ENCODE measurements around the gene DEPDC1B.
A peak's percentile ranks its signal among the peaks of the same experiment; 100 is the strongest.
"Not testable (repeated sequence)": the region's sequence is repeated elsewhere in the genome, so short reads cannot be mapped to it uniquely, and the experiment has no call there.

The DEPDC1B gene

DNA sequence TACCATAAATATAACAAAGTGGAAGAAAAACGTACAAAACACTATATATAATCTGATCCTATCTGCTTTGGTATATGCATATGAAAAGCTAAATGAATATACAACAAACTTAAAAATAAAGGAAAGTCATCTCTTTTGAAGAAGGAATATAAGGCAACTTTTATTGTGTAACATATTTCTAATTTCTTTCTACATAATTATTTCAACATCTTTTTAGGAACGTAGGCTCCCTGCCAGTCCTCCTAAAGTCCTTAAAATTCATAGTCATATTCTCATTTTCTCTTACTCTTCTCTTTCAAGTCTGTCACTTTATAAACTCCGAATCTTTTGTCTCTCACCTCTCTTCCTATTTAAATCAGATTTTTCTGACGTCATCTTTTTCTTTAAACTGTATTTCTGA is 9.6 kb downstream of the DEPDC1B start:
- no peak for DNase-seq

DNA sequence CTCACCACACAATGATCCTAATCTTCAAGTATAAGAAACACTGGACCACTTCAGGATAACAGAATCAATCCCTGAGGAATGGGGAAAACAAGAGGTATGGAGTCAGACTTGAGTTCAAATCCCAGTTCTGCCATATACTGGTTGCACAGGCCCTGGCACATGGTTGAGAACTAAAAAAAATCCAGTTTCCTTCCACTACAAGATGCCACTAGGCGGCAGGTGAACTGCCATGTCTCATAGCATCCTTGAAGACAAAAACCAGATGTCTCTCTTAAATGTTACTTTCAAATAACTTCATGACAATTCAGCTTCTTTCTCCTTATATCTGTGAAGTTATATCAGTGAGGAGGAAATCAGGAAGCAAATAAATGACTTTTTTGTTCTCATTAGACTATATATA is 11.0 kb downstream of the DEPDC1B start:
- DNase-seq, result no peak

DNA sequence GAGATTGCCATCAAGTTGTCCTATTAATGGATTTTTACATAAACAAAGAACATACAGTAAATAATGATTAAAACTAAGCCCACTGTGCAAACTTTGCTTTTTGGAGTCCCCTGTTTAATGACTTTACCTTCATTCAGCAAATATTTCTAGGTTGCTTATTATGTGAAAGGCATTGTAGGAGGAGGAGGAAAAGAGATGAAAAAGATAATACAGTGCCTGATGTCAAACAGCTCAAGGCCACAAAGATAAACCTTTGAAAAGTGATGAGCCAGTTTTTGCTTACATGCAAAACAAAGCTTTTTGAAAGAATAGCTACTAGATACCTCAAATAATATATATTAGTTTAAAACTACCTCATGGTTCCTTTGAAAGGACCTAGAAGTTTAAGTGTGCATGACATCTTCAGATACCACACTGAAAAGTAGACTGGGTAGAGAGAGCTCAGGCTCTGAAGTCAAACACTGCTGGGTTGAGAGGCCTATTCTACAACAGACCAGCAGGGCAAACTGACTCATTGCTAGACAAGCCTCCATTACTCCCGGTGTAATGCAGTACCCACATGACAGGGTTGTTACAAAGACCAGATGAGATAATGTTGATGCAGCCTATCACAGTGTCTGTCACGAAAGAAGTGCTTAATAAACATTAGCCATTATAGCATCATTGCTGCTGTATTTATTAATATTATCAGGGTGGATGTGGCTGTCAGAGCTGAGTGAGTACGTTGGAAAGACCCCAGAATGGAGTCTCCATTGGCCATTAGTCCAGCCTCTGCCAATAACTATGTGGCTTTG is 11.8 kb downstream of the DEPDC1B start:
- DNase-seq, result peak; percentile 46

DNA sequence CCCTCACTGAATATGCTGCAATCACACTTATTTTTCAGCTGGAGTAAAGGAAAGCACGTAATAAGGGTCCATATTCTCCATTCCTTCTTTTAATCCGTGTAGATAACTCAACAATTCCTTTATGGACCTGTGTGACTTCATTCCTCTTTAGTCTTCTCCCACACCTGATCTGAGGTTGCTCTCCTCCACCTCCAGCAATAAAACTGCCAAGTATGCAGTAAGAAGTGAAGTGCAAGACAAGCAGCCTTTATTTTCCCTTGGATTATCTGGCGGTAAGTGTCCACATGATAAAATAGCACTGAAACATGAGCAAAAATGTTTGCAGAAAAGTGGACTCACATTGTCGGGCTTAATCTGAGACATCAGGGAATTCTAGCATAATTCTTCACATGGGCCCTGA is 13.8 kb downstream of the DEPDC1B start:
- no peak for DNase-seq

DNA sequence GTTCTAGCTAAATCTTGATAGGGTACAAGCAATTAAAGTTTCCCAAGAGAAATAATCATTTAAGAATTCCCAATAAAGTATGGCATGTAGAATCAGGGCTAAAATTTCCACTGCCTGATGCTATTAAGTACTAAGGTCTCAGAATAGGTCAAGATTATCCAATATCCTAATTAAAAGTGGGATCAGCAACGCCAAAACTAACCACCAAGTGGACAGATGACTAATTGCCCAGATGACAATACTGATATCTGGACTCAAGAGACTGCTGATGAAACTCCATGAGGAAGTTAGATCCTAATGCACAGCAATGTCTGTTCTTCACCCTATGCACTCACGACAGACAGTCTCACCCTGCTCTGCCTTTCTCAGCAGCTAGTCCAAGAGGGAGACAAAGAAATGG is 14.3 kb downstream of the DEPDC1B start:
- DNase-seq, result no peak

DNA sequence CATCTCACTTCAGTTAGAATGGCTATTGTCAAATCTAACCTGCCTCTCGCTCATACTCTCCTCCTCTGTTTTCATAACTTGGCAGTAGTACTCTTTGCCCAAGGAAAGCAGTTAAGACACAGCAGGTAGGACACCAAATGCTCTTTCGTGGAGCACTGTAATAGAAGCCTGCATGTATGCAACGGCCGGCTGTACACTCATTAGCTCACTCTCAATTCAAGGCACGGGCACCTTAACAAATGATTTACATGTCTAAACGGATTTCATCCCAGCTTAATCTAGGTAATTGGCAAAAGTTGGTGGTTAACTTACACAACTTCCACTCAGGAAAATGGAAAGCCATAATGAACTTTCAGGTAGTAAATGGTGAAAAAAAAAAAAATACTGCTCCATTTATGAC is 14.9 kb downstream of the DEPDC1B start:
- DNase-seq, result no peak

DNA sequence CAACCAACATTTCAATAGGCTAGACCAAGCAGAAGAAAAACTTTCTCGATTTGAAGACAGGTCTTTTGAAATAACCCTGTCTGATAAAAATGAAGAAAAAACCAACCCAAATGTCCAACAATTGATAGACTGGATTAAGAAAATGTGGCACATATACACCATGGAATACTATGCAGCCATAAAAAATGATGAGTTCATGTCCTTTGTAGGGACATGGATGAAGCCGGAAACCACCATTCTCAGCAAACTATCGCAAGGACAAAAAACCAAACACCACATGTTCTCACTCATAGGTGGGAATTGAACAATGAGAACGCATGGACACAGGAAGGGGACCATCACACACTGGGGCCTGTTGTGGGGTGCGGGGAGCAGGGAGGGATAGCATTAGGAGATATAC is 18.0 kb downstream of the DEPDC1B start:
- not testable (repeated sequence) for DNase-seq

DNA sequence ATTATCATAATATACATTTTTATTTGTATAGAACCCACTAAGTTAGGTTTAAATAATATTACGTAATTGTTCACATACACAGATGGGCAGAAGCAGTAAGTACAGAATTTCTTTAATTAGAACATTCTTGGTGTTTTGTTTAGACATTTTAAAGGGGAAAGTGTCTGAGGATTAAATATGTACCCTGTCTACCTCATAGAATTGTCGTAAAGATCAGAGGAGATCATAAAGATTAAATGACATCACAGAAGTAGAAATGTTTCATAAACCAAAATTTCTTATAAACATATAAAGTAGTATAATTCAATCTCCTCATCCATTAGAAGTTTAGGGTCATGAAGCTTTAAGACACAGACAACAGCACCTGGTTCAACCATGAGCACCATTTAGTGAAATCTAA is 20.1 kb downstream of the DEPDC1B start:
- no peak for DNase-seq

DNA sequence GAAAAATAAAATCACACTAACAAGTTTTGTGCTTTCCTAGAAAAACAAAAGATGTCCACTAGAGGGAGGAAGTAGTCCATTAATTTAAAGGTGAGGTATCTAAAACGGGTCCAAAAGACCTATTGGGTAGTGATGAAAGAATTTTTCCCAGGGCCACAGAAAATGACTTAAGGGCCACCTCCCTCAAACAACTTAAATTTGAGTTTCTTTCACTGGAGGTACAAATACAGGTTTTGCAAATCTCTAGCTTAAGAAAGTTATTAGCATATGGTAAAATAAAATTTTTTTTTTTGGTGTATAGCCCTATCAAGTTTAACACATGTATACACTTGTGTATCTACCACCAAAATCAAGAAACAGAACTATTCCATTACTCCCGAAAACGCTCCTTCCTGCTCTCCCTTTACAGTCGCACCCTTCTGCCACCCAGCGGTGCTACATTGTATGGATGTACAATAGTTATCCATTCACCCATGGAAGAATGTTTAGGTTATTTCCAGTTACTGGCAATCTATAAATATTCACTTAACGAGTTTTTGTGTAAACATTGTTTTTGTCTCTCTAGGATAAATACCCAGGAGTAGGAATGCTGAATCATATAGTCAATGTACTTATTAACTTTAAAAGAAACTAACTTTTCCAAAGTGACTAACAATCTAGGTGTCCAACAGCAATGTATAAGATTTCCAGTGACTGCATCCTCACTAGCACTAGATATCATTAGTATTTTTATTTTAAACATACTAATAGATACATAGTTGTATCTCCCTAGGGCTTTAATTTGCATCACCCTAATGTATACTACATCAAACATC is 21.9 kb downstream of the DEPDC1B start:
- peak; percentile 54 for DNase-seq

DNA sequence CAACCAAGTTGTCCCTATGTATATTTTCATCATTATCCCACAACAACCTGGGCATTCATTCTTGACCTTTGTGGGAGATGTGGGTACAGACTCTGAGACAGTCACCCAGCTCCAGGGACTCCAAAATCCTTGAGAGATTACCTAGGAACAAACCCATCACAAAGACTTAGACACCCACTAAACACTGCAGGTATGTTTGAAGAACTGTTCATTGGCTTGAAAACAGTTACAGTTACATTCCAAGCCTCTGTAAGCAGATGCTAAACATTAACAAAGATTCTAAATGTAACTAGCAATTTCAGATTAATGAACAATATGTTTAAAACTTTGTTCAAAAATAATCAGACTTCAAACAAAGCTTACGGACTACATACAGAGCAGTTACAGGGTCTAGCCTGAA is 24.7 kb downstream of the DEPDC1B start:
- no peak for DNase-seq

DNA sequence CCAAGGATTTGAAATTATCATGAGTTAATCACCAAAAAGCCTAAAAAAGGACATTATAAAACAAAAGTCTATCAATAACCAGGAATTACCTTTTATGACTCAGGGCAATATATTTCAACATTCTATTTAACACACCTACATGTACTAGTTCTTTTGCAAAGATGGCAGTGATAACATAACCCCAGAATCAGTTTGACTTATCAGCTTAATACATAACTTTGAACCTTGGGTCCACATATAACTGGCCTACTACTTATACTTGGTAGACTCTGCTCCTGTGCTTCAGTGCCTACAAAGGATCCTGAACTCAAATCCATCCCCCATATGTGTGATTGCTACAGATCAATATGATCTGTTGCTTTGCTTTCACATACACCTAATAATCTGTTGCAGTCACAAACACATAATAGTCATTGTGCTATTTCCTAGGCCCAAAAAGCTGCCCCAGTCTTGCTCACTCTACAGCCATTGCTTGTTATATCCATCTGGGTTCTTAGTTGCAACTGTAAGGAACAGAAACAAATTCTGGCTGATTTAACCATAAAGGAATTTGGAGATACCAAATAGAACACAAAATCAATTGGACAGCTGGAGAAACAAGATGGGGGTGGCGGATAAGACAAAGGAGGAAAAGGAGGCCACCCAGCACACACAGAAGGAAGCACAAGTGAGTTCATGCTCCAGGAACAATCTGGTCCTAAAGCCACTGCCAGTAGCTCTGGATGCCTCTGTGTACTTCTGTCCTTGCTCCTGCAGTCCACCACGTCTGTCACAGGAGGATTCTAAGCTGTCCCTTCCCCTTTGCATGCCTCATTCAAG is 25.5 kb downstream of the DEPDC1B start:
- peak; percentile 11 for DNase-seq

DNA sequence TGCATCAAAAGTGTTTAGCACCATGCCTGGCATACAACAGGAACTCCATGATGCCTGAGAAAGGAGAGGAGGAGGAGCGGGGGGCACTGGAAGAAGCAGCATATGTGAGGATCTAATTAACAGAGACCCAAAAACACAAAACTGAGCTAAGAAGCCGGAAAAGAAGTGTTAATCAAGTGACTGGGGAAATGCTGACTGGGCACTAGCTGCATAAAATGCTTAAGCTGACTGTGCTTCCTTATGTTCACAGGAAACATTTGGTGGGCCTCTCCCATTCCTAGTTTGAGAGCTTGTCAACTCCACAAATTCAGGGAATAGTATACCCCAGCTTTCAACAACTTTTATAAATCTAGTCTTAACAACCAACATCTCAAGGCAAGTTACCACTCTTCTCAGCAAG is 26.6 kb downstream of the DEPDC1B start:
- no peak for DNase-seq

DNA sequence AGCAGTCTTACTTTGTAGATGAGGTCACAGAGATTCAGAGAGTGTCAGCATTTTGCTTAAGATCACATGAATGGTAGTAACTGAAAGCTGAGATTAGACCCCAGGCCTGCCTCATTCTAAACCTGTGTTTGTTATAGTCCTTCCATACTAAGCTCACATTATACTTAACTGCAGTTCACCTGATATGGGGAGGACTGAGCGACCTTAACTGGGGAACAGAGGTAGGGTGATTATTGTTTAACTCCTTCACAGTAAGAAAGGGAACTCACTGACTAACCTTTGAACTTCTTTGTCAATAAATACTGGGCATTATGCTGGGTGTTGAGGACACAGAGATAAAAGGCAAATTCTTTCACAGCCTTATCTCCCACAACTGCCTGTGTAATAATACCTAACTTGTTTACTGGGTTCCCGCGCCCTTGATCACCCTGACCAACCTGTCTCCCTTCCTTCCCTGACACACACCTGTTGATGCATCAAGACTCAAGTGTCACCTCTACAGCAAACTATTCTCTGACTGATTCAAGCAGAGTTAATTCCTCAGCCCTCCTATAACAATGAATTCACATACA is 27.2 kb downstream of the DEPDC1B start:
- DNase-seq, result no peak

DNA sequence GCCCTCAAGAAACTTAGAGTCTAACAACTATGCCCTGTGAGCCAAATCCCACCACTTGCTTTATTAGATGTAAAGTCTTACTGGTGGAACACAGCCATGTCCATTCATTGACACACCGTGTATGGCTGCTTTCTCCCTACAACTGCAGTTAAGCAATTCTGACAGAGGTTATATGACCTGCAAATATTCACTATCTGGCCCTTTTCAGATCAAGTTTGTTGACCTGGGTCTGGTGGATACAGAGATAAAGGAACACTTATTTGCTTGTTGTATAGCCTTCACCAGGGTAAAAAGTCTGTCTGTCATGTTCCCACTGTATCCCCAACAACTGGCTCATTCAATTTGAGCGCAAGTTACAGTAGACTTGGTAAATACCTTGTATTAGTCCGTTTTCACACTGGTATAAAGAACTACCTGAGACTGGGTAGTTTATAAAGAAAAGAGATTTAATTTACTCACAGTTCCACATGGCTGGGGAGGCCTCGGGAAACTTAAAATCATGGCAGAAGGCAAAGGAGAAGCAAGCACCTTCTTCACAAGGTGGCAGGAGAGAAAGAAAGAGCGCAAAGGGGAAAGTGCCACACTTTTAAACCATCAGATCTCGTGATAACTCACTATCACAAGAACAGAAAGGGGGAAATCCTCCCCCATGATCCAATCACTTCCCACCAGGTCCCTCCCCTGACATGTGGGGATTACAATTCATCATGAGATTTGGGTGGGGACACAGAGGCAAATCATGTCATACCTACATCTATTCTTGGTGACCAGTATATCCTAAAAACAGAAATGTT is 27.9 kb downstream of the DEPDC1B start:
- DNase-seq, result no peak

DNA sequence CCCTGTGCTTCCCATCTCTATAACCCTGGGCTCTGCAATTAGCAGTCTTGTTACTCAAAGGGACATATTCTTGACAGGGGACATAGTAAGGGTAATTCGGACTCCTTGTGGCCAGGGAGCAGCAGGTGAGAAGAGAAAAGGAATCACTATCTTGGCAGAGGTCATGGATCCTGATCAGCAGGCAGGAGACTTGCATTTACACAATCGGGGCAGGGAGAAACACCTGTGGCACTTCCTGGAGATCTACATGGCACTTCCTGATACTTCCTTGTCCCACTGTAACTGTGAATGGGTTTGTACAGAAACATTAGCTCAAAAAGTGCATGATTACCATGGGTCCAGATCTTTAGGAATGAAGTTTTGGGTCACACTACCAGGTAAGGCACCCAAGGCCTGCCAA is 29.2 kb downstream of the DEPDC1B start:
- no peak for DNase-seq

DNA sequence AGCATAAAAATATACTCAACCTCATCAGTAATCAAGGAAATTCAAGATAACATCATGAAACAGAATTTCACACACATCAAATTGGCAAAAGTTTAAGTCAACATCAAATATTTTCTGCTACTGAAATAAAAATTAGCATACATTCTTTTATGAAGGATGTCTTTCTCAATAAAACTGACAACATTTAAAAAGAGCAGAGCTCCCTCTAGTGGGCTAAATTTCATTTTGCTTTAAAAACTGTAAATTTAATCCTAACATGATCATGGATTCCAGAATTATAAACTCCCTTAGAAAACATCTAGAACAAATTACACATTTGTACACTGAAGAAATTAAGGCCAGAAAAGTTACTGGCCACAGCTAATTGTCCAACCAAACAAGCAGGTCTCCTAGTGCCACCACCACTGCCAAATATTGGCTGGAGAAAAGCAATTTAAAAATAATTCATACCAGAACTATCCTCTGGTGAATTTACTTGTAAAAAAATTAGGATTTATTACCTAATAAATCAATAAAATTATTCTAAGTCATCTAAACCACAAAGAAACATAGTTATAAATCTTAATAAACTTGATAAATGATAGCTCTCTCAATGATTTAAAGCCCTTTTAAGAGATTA is 31.2 kb downstream of the DEPDC1B start:
- DNase-seq, result peak; percentile 47

DNA sequence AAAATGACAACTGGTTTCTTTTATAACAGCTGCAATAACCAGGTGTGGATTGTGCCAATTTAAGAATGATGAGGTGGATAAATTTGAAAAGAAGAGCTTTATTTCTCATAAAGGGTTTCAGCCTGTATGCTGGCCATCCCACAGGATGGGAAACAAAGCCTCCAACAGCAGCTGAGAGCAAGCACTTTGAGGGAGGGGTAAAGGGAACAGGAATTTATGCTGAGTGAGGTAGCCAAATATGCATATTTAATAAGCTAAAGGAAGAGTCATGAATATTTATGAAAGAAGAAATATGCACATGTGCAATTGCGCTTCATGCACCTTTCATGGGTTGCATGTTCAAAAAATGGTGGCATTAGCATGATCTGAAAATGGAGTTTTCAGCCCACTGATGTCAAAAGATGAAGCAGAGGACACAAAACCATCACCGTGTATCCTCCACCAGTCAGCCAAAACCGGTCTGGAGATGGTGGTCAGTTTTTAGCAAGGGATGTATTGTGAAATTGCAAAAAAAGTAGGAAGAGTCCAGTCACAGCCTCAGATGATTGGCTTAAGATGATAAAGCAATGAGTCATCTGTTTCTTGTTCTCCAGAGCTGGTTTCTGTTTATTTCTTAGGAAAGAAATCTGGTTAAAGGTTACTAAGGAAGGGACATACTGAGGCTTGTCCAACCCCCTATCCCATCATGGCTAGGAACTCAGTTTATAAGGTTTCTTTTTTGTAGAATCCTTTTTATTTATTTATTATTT is 47.9 kb downstream of the DEPDC1B start:
- DNase-seq, result peak; percentile 81

DNA sequence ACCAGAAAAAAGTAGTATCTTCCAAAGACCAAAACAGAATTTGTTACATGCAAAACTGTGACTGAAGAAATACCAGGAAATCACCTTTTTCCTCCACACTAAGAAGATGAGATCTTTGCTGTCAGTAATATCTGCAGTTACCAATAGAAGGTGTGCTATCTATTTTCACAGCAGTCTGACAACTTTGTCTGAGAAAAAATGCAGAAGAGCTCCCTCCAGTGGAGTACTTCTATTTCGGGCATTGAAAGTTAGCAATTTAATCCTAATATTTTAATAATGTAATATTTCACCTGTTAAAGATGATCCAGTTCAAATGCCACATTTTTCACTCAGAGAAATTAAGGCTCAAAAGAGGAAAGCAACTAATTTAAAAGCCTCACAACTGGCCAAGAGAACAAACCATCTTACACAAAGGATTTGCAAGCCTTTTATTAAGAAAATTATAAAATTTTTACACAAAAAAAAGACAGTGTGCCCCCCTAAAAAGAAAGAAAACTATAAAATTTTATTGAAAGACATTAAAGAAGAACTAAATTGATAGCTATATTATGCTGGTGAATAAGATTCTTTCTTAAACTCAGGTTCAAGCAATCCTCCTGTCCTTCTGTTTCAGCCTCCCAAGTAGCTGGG is 50.6 kb downstream of the DEPDC1B start:
- peak; percentile 53 for DNase-seq

DNA sequence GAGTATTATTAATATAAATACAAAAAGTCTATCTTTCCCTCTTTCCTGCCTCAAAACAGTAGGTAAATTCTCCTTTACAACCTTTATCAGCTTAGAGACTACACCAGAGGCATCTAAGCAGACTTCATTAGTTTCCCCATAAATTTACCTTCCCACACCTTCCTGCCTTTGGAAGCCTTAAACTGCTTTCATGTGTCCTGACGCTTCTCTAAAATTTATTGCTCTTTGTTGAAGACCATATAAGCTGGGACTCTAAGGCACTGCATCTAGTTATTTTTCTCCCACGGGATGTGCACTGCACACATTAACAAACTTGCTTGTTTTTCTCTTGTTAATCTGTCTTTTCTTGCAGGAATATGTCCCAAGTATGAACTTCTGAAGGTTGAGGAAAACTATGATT is 51.8 kb downstream of the DEPDC1B start:
- no peak for DNase-seq

DNA sequence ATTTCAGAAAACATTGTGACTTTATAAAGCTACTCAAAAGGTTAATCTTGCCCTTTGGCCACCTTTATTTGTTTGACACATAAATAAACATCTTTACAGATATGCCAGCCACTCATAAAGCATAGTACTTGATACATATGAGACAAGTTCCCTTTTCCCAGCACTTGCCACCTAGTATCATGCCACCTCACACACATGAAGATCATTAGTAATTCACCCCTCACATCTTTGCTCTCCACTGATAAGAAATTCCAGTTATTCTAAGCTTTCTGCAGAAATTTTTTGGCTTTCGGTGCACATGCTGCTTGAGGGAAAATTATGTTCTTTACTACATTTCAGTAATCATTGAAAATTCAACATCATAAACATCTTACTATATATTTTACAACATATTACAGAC is 59.1 kb downstream of the DEPDC1B start:
- no peak for DNase-seq

DNA sequence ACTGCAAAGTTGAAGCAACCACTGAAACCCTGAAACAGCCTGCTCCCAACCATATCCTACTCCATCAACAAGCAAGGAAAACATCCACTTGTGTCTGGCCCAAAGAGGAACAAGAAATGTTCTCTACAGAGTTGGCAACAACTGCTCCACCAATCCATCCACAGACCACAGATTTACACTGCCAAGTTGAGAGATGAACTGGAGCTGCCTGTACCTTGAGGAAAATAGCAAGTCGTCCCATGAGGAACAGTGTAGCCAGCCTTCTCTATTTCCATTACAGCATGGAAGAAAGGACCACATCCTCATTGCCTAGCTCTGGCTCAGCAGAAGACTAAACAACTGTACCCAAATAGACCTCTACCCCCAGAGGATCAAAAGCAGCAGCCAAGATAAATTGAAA is 60.4 kb downstream of the DEPDC1B start:
- DNase-seq, result no peak
